ENCODE data around the gene KCNN3.

KCNN3 gene

GRCh38 chr1:154801234-154802011, 68.7 kb downstream of the KCNN3 start:
- H3K36me3 ChIP-seq (ENCODE audit: control insufficient read depth, insufficient read depth, low read length) = no peaks in the 10 kb centered on the region
- H3K27me3 ChIP-seq (ENCODE audit: control insufficient read depth, insufficient read depth, low read length) = peaks cover 20% of the 10 kb centered on the region
- H3K9me3 ChIP-seq (ENCODE audit: control insufficient read depth, low read length) = no peaks in the 10 kb centered on the region
- no peaks in the 10 kb centered on the region for H3K4me1 ChIP-seq (ENCODE audit: control insufficient read depth, insufficient read depth, low read length)
- H3K4me3 ChIP-seq (ENCODE audit: low read length) = no peak overlapping the region
- no peak overlapping the region for H3K9ac ChIP-seq (ENCODE audit: low read length)

- H3K9ac ChIP-seq (ENCODE audit: low read length) = no peak overlapping the region
- no peak overlapping the region for H3K4me3 ChIP-seq (ENCODE audit: low read length)
- no peaks in the 10 kb centered on the region for H3K4me1 ChIP-seq (ENCODE audit: control insufficient read depth, insufficient read depth, low read length)
- no peaks in the 10 kb centered on the region for H3K36me3 ChIP-seq (ENCODE audit: control insufficient read depth, insufficient read depth, low read length)
- no peaks in the 10 kb centered on the region for H3K9me3 ChIP-seq (ENCODE audit: control insufficient read depth, low read length)
- peaks cover 8% of the 10 kb centered on the region for H3K27me3 ChIP-seq (ENCODE audit: control insufficient read depth, insufficient read depth, low read length)
Measured at GRCh38 chr1:154799188-154799587, 70.9 kb downstream of the KCNN3 start.

- Histone ChIP-seq H3K36me3 (ENCODE audit: control insufficient read depth, insufficient read depth, low read length) (no peaks in the 10 kb centered on the region), H3K9ac (ENCODE audit: low read length) (no peak overlapping the region), H3K9me3 (ENCODE audit: control insufficient read depth, low read length) (no peaks in the 10 kb centered on the region), H3K27me3 (ENCODE audit: control insufficient read depth, insufficient read depth, low read length) (peaks cover 7% of the 10 kb centered on the region), H3K4me3 (ENCODE audit: low read length) (no peak overlapping the region), H3K4me1 (ENCODE audit: control insufficient read depth, insufficient read depth, low read length) (no peaks in the 10 kb centered on the region)
Measured at GRCh38 chr1:154798645-154799044, 71.4 kb downstream of the KCNN3 start.

GRCh38 chr1:154797175-154797574, 72.9 kb downstream of the KCNN3 start:
- Histone ChIP-seq H3K9ac (ENCODE audit: low read length) (no peak overlapping the region), H3K9me3 (ENCODE audit: control insufficient read depth, low read length) (no peaks in the 10 kb centered on the region), H3K36me3 (ENCODE audit: control insufficient read depth, insufficient read depth, low read length) (no peaks in the 10 kb centered on the region), H3K4me3 (ENCODE audit: low read length) (no peak overlapping the region), H3K27me3 (ENCODE audit: control insufficient read depth, insufficient read depth, low read length) (peaks cover 5% of the 10 kb centered on the region), H3K4me1 (ENCODE audit: control insufficient read depth, insufficient read depth, low read length) (no peaks in the 10 kb centered on the region)

DNA sequence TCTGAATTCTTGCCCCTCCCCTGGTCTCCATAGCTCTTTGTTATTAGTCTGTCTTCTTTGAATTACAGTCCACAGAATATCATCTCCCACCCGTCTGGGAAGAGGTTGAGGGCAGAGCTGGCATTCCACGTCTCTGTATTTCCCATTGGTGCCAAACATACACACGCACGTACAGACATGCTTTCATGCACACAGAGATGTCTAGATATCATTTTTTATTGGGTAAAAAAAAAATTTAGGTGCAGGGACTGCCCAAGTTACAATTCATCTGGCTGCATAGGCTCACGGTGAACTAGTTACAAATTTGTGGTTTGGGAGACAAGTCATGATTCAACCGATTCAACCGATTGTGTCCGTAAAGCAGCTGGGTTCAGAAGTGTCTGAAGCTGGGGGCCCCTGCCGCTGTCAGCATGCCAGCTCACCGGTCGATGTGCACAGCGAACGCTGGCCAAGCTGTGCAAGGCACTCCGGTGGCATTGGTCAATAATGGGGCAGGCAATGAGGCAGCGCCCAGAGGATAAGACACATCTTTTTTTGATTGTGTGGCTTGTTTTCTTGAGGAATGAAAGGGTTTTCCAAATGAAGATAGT, 73.7 kb downstream of the KCNN3 start:
- Histone ChIP-seq H3K4me3 (ENCODE audit: low read length) (no peak overlapping the region), H3K36me3 (ENCODE audit: control insufficient read depth, insufficient read depth, low read length) (no peaks in the 10 kb centered on the region), H3K27me3 (ENCODE audit: control insufficient read depth, insufficient read depth, low read length) (peaks cover 5% of the 10 kb centered on the region), H3K9me3 (ENCODE audit: control insufficient read depth, low read length) (no peaks in the 10 kb centered on the region), H3K9ac (ENCODE audit: low read length) (no peak overlapping the region), H3K4me1 (ENCODE audit: control insufficient read depth, insufficient read depth, low read length) (no peaks in the 10 kb centered on the region)

DNA sequence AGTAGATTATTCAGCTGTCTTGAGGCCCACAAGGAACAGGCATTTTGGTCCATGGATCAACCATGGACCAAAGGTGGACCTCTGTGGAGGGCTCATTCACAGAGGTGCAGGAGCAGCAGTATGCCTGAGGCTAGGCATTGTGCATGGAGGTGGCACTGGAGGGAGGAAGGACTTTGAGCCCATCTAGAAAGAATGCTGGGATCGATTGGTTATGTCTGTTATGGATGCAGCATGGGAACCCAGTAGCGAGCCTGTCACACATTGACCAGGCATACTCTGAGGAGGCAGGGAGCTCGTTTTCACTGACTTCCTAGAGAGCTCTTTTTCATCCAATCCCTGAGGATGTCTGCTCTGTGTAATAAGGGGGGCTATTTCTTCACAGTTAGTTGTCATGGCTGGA, 75.5 kb downstream of the KCNN3 start:
- Histone ChIP-seq H3K4me1 (ENCODE audit: control insufficient read depth, insufficient read depth, low read length) (no peaks in the 10 kb centered on the region), H3K9me3 (ENCODE audit: control insufficient read depth, low read length) (no peaks in the 10 kb centered on the region), H3K36me3 (ENCODE audit: control insufficient read depth, insufficient read depth, low read length) (no peaks in the 10 kb centered on the region), H3K9ac (ENCODE audit: low read length) (no peak overlapping the region), H3K4me3 (ENCODE audit: low read length) (no peak overlapping the region), H3K27me3 (ENCODE audit: control insufficient read depth, insufficient read depth, low read length) (peaks cover 5% of the 10 kb centered on the region)

- no peak overlapping the region for H3K4me3 ChIP-seq (ENCODE audit: low read length)
- H3K36me3 ChIP-seq (ENCODE audit: control insufficient read depth, insufficient read depth, low read length) = no peaks in the 10 kb centered on the region
- no peaks in the 10 kb centered on the region for H3K4me1 ChIP-seq (ENCODE audit: control insufficient read depth, insufficient read depth, low read length)
Measured at GRCh38 chr1:154793685-154794084, 76.4 kb downstream of the KCNN3 start.

DNA sequence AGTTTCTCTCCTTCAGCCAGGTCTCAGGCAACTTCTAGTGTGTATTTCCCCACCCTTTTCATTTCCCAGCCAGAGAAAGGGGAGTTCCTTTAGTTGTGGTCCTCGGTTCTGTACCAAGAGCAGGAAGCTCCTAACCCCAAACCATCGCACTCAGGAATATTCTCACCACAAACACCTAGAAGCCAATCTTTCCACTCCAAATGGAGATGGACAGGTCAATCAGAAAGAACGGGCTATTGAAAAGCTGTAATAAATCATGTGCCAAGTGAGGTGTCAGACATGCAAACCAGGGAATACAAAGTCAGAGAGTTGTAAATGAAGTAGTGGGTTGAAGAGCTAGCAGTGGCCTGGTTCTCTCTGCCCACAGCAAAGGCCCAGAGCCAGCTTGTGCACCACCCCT, 77.2 kb downstream of the KCNN3 start:
- no peak overlapping the region for H3K4me3 ChIP-seq (ENCODE audit: low read length)
- H3K36me3 ChIP-seq (ENCODE audit: control insufficient read depth, insufficient read depth, low read length) = no peaks in the 10 kb centered on the region
- H3K9me3 ChIP-seq (ENCODE audit: control insufficient read depth, low read length) = no peaks in the 10 kb centered on the region
- H3K9ac ChIP-seq (ENCODE audit: low read length) = no peak overlapping the region
- peaks cover 5% of the 10 kb centered on the region for H3K27me3 ChIP-seq (ENCODE audit: control insufficient read depth, insufficient read depth, low read length)
- H3K4me1 ChIP-seq (ENCODE audit: control insufficient read depth, insufficient read depth, low read length) = no peaks in the 10 kb centered on the region

More at GRCh38 chr1:154793685-154794084, 76.4 kb downstream of the KCNN3 start:
- H3K27me3 ChIP-seq (ENCODE audit: control insufficient read depth, insufficient read depth, low read length) = peaks cover 5% of the 10 kb centered on the region
- H3K9ac ChIP-seq (ENCODE audit: low read length) = no peak overlapping the region
- H3K9me3 ChIP-seq (ENCODE audit: control insufficient read depth, low read length) = no peaks in the 10 kb centered on the region

GRCh38 chr1:154791292-154792166, 78.6 kb downstream of the KCNN3 start:
- no peak overlapping the region for H3K4me3 ChIP-seq (ENCODE audit: low read length)
- H3K9ac ChIP-seq (ENCODE audit: low read length) = no peak overlapping the region

DNA sequence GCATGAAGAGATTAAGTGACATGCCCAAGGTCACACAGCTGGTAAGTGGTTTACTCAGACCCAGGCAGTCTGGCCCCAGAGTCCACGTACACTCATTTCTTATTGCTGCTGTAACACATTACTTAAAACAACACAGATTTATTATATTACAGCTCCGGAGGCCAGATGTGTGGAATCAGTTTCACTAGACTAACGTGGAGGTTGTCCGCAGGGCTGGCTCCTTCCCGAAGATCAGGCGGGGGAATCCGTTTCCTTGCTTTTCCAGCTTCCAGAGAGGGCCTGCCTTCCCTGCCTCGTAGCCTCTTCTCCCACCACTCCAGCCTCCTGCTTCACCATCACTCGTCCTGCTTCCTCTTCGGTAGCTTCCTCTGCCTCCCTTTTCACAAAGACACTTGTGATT, 81.2 kb downstream of the KCNN3 start:
- H3K9me3 ChIP-seq (ENCODE audit: control insufficient read depth, low read length) = no peaks in the 10 kb centered on the region
- no peak overlapping the region for H3K4me3 ChIP-seq (ENCODE audit: low read length)
- H3K4me1 ChIP-seq (ENCODE audit: control insufficient read depth, insufficient read depth, low read length) = peaks cover 9% of the 10 kb centered on the region
- no peak overlapping the region for H3K9ac ChIP-seq (ENCODE audit: low read length)
- peaks cover under 1% of the 10 kb centered on the region for H3K27me3 ChIP-seq (ENCODE audit: control insufficient read depth, insufficient read depth, low read length)
- no peaks in the 10 kb centered on the region for H3K36me3 ChIP-seq (ENCODE audit: control insufficient read depth, insufficient read depth, low read length)

More at GRCh38 chr1:154791292-154792166, 78.6 kb downstream of the KCNN3 start:
- no peaks in the 10 kb centered on the region for H3K9me3 ChIP-seq (ENCODE audit: control insufficient read depth, low read length)
- no peaks in the 10 kb centered on the region for H3K36me3 ChIP-seq (ENCODE audit: control insufficient read depth, insufficient read depth, low read length)
- no peaks in the 10 kb centered on the region for H3K4me1 ChIP-seq (ENCODE audit: control insufficient read depth, insufficient read depth, low read length)
- peaks cover 5% of the 10 kb centered on the region for H3K27me3 ChIP-seq (ENCODE audit: control insufficient read depth, insufficient read depth, low read length)

DNA sequence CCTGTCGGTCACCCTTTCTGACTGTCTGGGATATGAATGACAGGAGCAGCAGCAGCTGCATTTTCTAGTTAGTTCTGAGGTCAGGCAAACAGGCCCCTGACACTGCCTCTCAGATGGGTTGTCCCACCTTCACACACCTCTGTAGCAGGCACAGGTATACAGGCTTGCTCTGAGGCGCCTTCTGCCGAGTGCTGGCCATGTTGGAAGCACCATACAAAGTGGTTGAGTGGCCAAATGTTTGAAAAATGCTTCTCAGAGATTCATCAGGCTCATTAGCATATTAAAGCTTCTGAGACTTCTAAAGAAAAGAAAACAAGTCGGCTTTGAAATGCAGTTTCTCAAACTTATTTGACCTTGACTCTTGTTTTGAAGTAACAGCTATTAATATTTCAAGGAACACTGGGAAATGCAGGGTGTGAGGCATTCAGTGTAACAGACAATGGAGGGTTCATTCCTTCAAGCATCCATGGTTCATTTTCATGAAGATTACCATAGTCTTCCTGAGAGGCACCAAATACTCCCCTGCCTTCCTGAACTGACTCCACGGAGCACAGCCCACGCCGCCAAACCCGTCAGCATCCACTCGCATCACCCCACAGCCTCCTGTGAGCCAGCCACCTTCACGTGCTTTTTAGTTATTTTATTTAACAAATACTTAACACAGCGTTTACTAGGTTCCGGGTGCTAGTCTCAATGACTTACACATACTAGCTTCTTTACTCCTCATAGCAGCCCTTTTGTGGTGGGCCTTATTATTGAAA, 81.8 kb downstream of the KCNN3 start:
- no peaks in the 10 kb centered on the region for H3K27me3 ChIP-seq (ENCODE audit: control insufficient read depth, insufficient read depth, low read length)
- no peak overlapping the region for H3K4me3 ChIP-seq (ENCODE audit: low read length)
- H3K9me3 ChIP-seq (ENCODE audit: control insufficient read depth, low read length) = no peaks in the 10 kb centered on the region
- peaks cover 9% of the 10 kb centered on the region for H3K4me1 ChIP-seq (ENCODE audit: control insufficient read depth, insufficient read depth, low read length)
- H3K36me3 ChIP-seq (ENCODE audit: control insufficient read depth, insufficient read depth, low read length) = no peaks in the 10 kb centered on the region
- H3K9ac ChIP-seq (ENCODE audit: low read length) = no peak overlapping the region

All from mucosa of stomach (tissue), 1 donor.